Measurements from ENCODE around the gene NEU2.

Gene NEU2

GRCh38 chr2:233079473-233079877 is 47.0 kb downstream of the NEU2 start:
- no peak for TF ChIP-seq CTCF (IDR thresholded peaks at IDR 0.05; ENCODE audit: low read depth, low read length, poor library complexity, severe bottlenecking)
- Histone ChIP-seq H3K4me1 (ENCODE audit: control insufficient read depth, low read length) (peaks cover 100% of the 10 kb centered on the region), H3K36me3 (ENCODE audit: control insufficient read depth, low read length) (peaks cover 55% of the 10 kb centered on the region), H3K79me2 (ENCODE audit: control insufficient read depth, low read length) (peaks cover 66% of the 10 kb centered on the region), H3K9me2 (replicated peaks; ENCODE audit: control insufficient read depth, low read length) (no peaks in the 10 kb centered on the region), H3K4me3 (ENCODE audit: low read length) (peak overlapping the region; percentile 64), H3K9me3 (ENCODE audit: control insufficient read depth, insufficient read depth, low read length) (no peaks in the 10 kb centered on the region), H3K4me2 (ENCODE audit: low read length) (peak overlapping the region; percentile 84), H3K27me3 (ENCODE audit: control insufficient read depth, low read length) (no peaks in the 10 kb centered on the region), H4K20me1 (ENCODE audit: control insufficient read depth, insufficient read depth, low read depth, low read length) (no peaks in the 10 kb centered on the region), H3F3A (ENCODE audit: control insufficient read depth, insufficient read depth) (peaks cover 55% of the 10 kb centered on the region), H3K27ac (ENCODE audit: low read depth, low read length) (peak overlapping the region; percentile 97)

DNA sequence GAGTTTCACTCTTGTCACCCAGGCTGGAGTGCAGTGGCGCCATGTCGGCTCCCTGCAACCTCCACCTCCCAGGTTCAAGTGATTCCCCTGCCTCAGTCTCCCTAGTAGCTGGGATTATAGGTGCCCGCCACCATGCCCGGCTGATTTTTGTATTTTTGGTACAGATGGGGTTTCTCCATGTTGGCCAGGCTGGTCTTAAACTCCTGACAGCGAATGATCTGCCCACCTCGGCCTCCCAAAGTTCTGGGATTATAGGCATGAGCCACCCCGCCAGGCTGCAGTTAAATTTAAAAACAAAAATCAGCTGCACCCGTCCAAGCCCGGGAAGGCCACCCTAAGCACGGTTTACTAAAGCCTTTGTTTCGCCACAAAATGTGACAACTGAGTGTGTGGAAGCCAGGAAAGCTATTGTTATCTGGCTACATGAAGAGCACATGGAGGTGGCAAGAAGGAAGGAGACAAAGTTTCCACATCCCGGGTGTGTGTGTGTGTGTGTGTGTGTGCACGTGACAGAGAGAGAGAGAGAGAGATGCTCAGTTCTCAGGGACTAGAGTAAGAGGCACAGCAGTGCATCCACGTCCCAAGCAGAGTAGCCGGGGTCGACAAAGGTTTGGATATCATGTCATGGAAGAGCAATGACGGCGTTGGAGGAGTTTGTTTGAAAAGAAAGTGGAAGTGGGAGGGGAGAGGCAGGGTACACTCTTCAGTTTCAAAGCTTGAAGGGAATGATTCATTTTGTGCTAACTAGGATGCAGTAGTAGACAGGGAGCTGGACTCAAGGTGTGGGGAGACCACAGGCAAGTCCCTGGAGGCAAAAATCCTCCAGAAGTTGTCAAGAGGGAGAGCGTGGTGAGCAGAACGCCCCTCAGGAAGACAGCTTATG is 47.7 kb downstream of the NEU2 start:
- no peaks in the 10 kb centered on the region for H3K9me3 ChIP-seq (ENCODE audit: control insufficient read depth, insufficient read depth, low read length)
- H3F3A ChIP-seq (ENCODE audit: control insufficient read depth, insufficient read depth): peaks cover 52% of the 10 kb centered on the region
- H3K27ac ChIP-seq (ENCODE audit: low read depth, low read length): peak overlapping the region; percentile 97
- H3K4me1 ChIP-seq (ENCODE audit: control insufficient read depth, low read length): peaks cover 100% of the 10 kb centered on the region
- H3K27me3 ChIP-seq (ENCODE audit: control insufficient read depth, low read length): no peaks in the 10 kb centered on the region
- H3K4me3 ChIP-seq (ENCODE audit: low read length): peak overlapping the region; percentile 64
- TF ChIP-seq EZH2phosphoT487 (IDR thresholded peaks at IDR 0.05; ENCODE audit: borderline replicate concordance, low read length) (no peak), CTCF (IDR thresholded peaks at IDR 0.05; ENCODE audit: low read depth, low read length, poor library complexity, severe bottlenecking) (no peak)
- H3K79me2 ChIP-seq (ENCODE audit: control insufficient read depth, low read length): peaks cover 67% of the 10 kb centered on the region
- no peaks in the 10 kb centered on the region for H3K9me2 ChIP-seq (replicated peaks; ENCODE audit: control insufficient read depth, low read length)
- H3K36me3 ChIP-seq (ENCODE audit: control insufficient read depth, low read length): peaks cover 58% of the 10 kb centered on the region
- no peaks in the 10 kb centered on the region for H4K20me1 ChIP-seq (ENCODE audit: control insufficient read depth, insufficient read depth, low read depth, low read length)
- H3K4me2 ChIP-seq (ENCODE audit: low read length): peak overlapping the region; percentile 84

- peaks cover 58% of the 10 kb centered on the region for H3K36me3 ChIP-seq (ENCODE audit: control insufficient read depth, low read length)
- no peaks in the 10 kb centered on the region for H4K20me1 ChIP-seq (ENCODE audit: control insufficient read depth, insufficient read depth, low read depth, low read length)
- TF ChIP-seq EZH2phosphoT487 (IDR thresholded peaks at IDR 0.05; ENCODE audit: borderline replicate concordance, low read length): no peak
- no peak for TF ChIP-seq CTCF (IDR thresholded peaks at IDR 0.05; ENCODE audit: low read depth, low read length, poor library complexity, severe bottlenecking)
- H3K4me3 ChIP-seq (ENCODE audit: low read length): peak overlapping the region; percentile 64
- H3K79me2 ChIP-seq (ENCODE audit: control insufficient read depth, low read length): peaks cover 73% of the 10 kb centered on the region
- H3K9me2 ChIP-seq (replicated peaks; ENCODE audit: control insufficient read depth, low read length): no peaks in the 10 kb centered on the region
- H3K9me3 ChIP-seq (ENCODE audit: control insufficient read depth, insufficient read depth, low read length): no peaks in the 10 kb centered on the region
- H3K4me1 ChIP-seq (ENCODE audit: control insufficient read depth, low read length): peaks cover 100% of the 10 kb centered on the region
- no peaks in the 10 kb centered on the region for H3K27me3 ChIP-seq (ENCODE audit: control insufficient read depth, low read length)
- H3K4me2 ChIP-seq (ENCODE audit: low read length): peak overlapping the region; percentile 84
- H3K27ac ChIP-seq (ENCODE audit: low read depth, low read length): peak overlapping the region; percentile 97
- H3F3A ChIP-seq (ENCODE audit: control insufficient read depth, insufficient read depth): peaks cover 52% of the 10 kb centered on the region
These were observed 48.4 kb downstream of the NEU2 start for GRCh38 chr2:233080836-233081229.
